PC-9 (cell line): ENCODE results near the gene NRK. TPM values are rescaled to one million over a fixed set of nuclear protein-coding genes. Genes with fewer than 3 reads are reported as not detected.

Source experiments
- BruUV-seq: library from RNA; stranded (reverse); fragments of 400-500 nt; replicated peaks from 2 replicates; lab custom pipeline; 2021; lab: Mats Ljungman, UMichigan
- CTCF ChIA-PET: fragments of 300-600 bp; sonication (Branson Sonifier 250); formaldehyde crosslinking; loops from one replicate; lab custom pipeline; 2022; ENCODE audit warnings: antibody characterized with exemption; lab: Charles Lee
- POLR2A ChIA-PET: fragments of 300-600 bp; sonication (Branson Sonifier 250); formaldehyde crosslinking; loops from one replicate; lab custom pipeline; 2022; ENCODE audit warnings: antibody characterized with exemption; ENCODE audit not compliant: unreplicated experiment; lab: Charles Lee
- DNase-seq, 2 experiments: peaks; one replicate each; pipeline versions ENCODE4 v3.0.0 to v3.0.0-alpha.2; 2015 to 2022; ENCODE audit warnings: mixed read lengths in 1 of 2
- H2AFZ ChIP-seq: fragments of 200-600 bp; sonication (generic); 2 replicates; pipeline ENCODE4 v1.8.1; 2017; ENCODE audit warnings: antibody characterized with exemption
- H3F3A ChIP-seq: fragments of 200-600 bp; sonication (generic); 2 replicates; pipeline ENCODE4 v1.8.1; 2017; ENCODE audit warnings: antibody characterized with exemption, mild to moderate bottlenecking, low read depth; ENCODE audit not compliant: insufficient read depth
- H3K27ac ChIP-seq: fragments of 200-600 bp; sonication (generic); 2 replicates; pipeline ENCODE4 v1.6.1; 2016; ENCODE audit warnings: mixed run types
- H3K27me3 ChIP-seq: fragments of 200-600 bp; sonication (generic); 2 replicates; pipeline ENCODE4 v1.6.1; 2016; ENCODE audit warnings: low read depth, mixed run types; ENCODE audit not compliant: insufficient read depth
- H3K36me3 ChIP-seq: fragments of 200-600 bp; sonication (generic); 2 replicates; pipeline ENCODE4 v1.6.1; 2016; ENCODE audit warnings: low read depth, mixed run types
- H3K4me1 ChIP-seq: fragments of 200-600 bp; sonication (generic); replicated peaks from 2 replicates; pipeline ENCODE4 v1.6.1; 2016; ENCODE audit warnings: mixed run types; ENCODE audit not compliant: insufficient read depth
- H3K4me2 ChIP-seq: fragments of 200-600 bp; sonication (generic); 2 replicates; pipeline ENCODE4 v1.6.1; 2017; ENCODE audit warnings: mixed run types
- H3K4me3 ChIP-seq: fragments of 200-600 bp; sonication (generic); 2 replicates; pipeline ENCODE4 v1.6.1; 2016; ENCODE audit warnings: mixed run types
- H3K79me2 ChIP-seq: fragments of 200-600 bp; sonication (generic); 2 replicates; pipeline ENCODE4 v1.6.1; 2017; ENCODE audit warnings: low read depth, mixed run types
- H3K9me2 ChIP-seq: fragments of 200-600 bp; sonication (generic); 2 replicates; pipeline ENCODE4 v1.8.1; 2017; ENCODE audit warnings: mild to moderate bottlenecking; ENCODE audit not compliant: insufficient read depth
- H3K9me3 ChIP-seq: fragments of 200-600 bp; sonication (generic); 2 replicates; pipeline ENCODE4 v1.8.1; 2016; ENCODE audit warnings: low read depth; ENCODE audit not compliant: insufficient read depth
- H4K20me1 ChIP-seq: fragments of 200-600 bp; sonication (generic); 2 replicates; pipeline ENCODE4 v1.8.1; 2017; ENCODE audit not compliant: insufficient read depth
- EZH2 ChIP-seq: fragments of 200-600 bp; sonication (generic); IDR thresholded peaks from 2 replicates; pipeline ENCODE4 v1.8.0; 2017; ENCODE audit warnings: antibody characterized with exemption, low read depth
- intact Hi-C: fragments of 100-400 bp; cut with micrococcal nuclease; formaldehyde crosslinking; loops from one replicate; pipeline ENCODE4 v1.10.0; 2022; ENCODE audit not compliant: unreplicated experiment
- total RNA-seq: library from RNA; stranded (reverse); gene quantifications from 2 replicates; pipeline ENCODE4 v1.2.3, GENCODE V29; 2021
- TF ChIP-seq, protein P1 (sequence below): fragments of 200-600 bp; sonication (generic); conservative IDR thresholded peaks from 2 replicates; pipeline ENCODE4 v1.6.1; 2017; ENCODE audit warnings: mixed run types, antibody characterized with exemption, mild to moderate bottlenecking, moderate library complexity

NRK gene
- total RNA-seq, 1 experiment from 2014 or later, result 0.24 TPM

DNA sequence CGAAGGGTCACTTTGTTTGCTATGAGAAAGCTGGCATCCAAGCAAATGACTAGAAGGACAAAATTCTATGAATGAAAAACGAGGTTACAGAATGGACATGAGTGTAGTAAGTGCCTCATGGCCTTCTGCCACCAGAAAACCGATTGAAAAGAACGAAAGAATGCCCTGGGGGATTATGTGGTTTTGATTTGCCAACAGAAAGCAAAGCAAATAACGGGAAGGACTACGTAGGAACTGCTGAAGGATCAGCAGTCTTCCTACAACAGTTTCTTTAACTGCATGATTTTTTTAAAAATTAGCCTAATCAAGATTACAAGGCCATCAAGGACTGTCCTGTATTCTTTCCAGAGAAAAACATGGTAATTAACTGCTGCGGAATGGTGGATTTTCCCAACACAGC, 50.6 kb downstream of the NRK start:
- Histone ChIP-seq H3K9me2 (no peaks in the 10 kb centered on the region), H3K4me2 (no peak overlapping the region), H3K4me1 (no peaks in the 10 kb centered on the region), H3F3A (no peaks in the 10 kb centered on the region), H3K9me3 (no peaks in the 10 kb centered on the region), H3K4me3 (no peak overlapping the region), H2AFZ (no peak overlapping the region), H4K20me1 (no peaks in the 10 kb centered on the region), H3K36me3 (no peaks in the 10 kb centered on the region), H3K27me3 (no peaks in the 10 kb centered on the region), H3K79me2 (no peaks in the 10 kb centered on the region), H3K27ac (no peak overlapping the region)
- no peak for DNase-seq
- TF ChIP-seq, protein P1, sequence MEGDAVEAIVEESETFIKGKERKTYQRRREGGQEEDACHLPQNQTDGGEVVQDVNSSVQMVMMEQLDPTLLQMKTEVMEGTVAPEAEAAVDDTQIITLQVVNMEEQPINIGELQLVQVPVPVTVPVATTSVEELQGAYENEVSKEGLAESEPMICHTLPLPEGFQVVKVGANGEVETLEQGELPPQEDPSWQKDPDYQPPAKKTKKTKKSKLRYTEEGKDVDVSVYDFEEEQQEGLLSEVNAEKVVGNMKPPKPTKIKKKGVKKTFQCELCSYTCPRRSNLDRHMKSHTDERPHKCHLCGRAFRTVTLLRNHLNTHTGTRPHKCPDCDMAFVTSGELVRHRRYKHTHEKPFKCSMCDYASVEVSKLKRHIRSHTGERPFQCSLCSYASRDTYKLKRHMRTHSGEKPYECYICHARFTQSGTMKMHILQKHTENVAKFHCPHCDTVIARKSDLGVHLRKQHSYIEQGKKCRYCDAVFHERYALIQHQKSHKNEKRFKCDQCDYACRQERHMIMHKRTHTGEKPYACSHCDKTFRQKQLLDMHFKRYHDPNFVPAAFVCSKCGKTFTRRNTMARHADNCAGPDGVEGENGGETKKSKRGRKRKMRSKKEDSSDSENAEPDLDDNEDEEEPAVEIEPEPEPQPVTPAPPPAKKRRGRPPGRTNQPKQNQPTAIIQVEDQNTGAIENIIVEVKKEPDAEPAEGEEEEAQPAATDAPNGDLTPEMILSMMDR, result no peak
- no peak for TF ChIP-seq EZH2
- CTCF ChIA-PET, result no interaction called here
- no TSS peak for BruUV-seq
- POLR2A ChIA-PET, result interaction anchor here (0.7 kb wide), 1 partner anchor 683 kb away, joined by 3 read pairs; no protein-coding TSS in a partner anchor
- intact Hi-C loops, result no loop called here

DNA sequence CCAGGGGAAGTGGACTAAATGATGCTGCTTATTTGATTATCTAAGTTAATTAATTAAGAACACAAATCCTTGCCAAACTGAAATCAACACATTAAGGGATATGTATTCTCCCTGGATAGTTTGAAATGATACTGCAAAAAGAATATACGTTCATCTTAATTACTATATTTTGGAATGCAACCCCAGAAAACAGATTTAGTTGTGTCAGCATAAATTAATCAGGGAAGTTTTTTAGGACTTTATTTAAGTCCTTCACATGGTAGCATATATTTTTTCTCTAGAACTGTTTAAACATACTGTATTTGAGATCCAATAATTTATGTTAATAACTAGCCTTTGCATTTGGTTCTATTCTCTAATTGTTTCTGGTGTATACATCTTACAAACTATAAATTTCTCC, 52.5 kb downstream of the NRK start:
- intact Hi-C loops, result no loop called here
- Histone ChIP-seq H3K79me2 (no peaks in the 10 kb centered on the region), H2AFZ (no peak overlapping the region), H3F3A (no peaks in the 10 kb centered on the region), H3K4me2 (no peak overlapping the region), H3K27me3 (no peaks in the 10 kb centered on the region), H3K4me1 (no peaks in the 10 kb centered on the region), H3K27ac (no peak overlapping the region), H3K4me3 (no peak overlapping the region), H4K20me1 (no peaks in the 10 kb centered on the region), H3K9me2 (no peaks in the 10 kb centered on the region), H3K9me3 (no peaks in the 10 kb centered on the region), H3K36me3 (no peaks in the 10 kb centered on the region)
- no peak for DNase-seq
- no TSS peak for BruUV-seq
- POLR2A ChIA-PET, result no interaction called here
- CTCF ChIA-PET, result no interaction called here
- no peak for TF ChIP-seq EZH2
- TF ChIP-seq, protein P1, result no peak

DNA sequence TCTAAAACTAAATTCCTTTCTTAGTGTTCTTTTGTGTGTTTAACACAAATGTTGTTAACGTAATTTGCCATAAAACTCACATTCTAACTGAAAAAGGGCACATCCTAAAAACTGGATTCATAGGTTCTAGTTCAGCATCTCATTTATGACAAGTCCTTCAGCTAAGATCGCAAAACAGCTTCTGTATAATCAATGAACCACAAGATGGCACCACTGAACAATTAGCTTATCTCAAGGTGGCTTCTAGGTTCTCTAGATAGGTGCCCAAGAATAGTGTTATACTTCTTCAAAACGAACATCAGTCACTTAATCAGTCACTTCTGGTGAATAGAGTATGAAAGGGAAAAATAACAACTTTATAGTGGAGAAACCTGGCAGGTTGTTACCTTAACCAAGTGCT, 54.3 kb downstream of the NRK start:
- Histone ChIP-seq H3K9me2 (no peaks in the 10 kb centered on the region), H3K4me1 (no peaks in the 10 kb centered on the region), H3K79me2 (no peaks in the 10 kb centered on the region), H3K36me3 (no peaks in the 10 kb centered on the region), H3K27me3 (no peaks in the 10 kb centered on the region), H3K4me3 (no peak overlapping the region), H3F3A (no peaks in the 10 kb centered on the region), H3K4me2 (no peak overlapping the region), H2AFZ (no peak overlapping the region), H3K27ac (no peak overlapping the region), H4K20me1 (no peaks in the 10 kb centered on the region), H3K9me3 (no peaks in the 10 kb centered on the region)
- ChIA-PET POLR2A (no interaction called here), CTCF (interaction anchor here (0.8 kb wide), 1 partner anchor 163 kb away, joined by 5 read pairs; no protein-coding TSS in a partner anchor)
- no peak for DNase-seq
- TF ChIP-seq EZH2, result no peak
- TF ChIP-seq, protein P1, result peak; percentile 54; the same call in 1 of the 2 replicates
- intact Hi-C loops, result no loop called here
- BruUV-seq, result no TSS peak
